ENCODE results near the gene ATR.
"Not testable (repeated sequence)": the region's sequence is repeated elsewhere in the genome, so short reads cannot be mapped to it uniquely, and the experiment has no call there.

The ATR gene

GRCh38 chr3:142592268-142592667, 13.7 kb upstream of the ATR start:
- FAIRE-seq = not testable (repeated sequence)

- no peak for FAIRE-seq
These were observed 10.2 kb upstream of the ATR start for GRCh38 chr3:142588703-142589102.

GRCh38 chr3:142586803-142587406, 8.4 kb upstream of the ATR start:
- FAIRE-seq = no peak

GRCh38 chr3:142581070-142581469, 2.5 kb upstream of the ATR start:
- not testable (repeated sequence) for FAIRE-seq

- no peak for FAIRE-seq
These were observed 1.5 kb upstream of the ATR start for GRCh38 chr3:142580061-142580423.

- FAIRE-seq = no peak
These were observed 721 bp downstream of the ATR start for GRCh38 chr3:142577696-142578328.

- no peak for FAIRE-seq
These were observed 1.7 kb downstream of the ATR start for GRCh38 chr3:142576792-142577191.

GRCh38 chr3:142574665-142575064, 3.9 kb downstream of the ATR start:
- no peak for FAIRE-seq

GRCh38 chr3:142574223-142574622, 4.3 kb downstream of the ATR start:
- not testable (repeated sequence) for FAIRE-seq

GRCh38 chr3:142569422-142569821, 9.1 kb downstream of the ATR start:
- FAIRE-seq = not testable (repeated sequence)

GRCh38 chr3:142568393-142569017, 10.0 kb downstream of the ATR start:
- no peak for FAIRE-seq

GRCh38 chr3:142566096-142566495, 12.4 kb downstream of the ATR start:
- no peak for FAIRE-seq

GRCh38 chr3:142563496-142563997, 15.0 kb downstream of the ATR start:
- no peak for FAIRE-seq

GRCh38 chr3:142560118-142560517, 18.4 kb downstream of the ATR start:
- no peak for FAIRE-seq

GRCh38 chr3:142553741-142554140, 24.8 kb downstream of the ATR start:
- no peak for FAIRE-seq

GRCh38 chr3:142552579-142552978, 26.0 kb downstream of the ATR start:
- FAIRE-seq = not testable (repeated sequence)

- FAIRE-seq = no peak
These were observed 28.5 kb downstream of the ATR start for GRCh38 chr3:142549986-142550385.

- no peak for FAIRE-seq
These were observed 35.2 kb downstream of the ATR start for GRCh38 chr3:142543307-142543706.

GRCh38 chr3:142542054-142542453, 36.5 kb downstream of the ATR start:
- no peak for FAIRE-seq

- FAIRE-seq = no peak
These were observed 42.0 kb downstream of the ATR start for GRCh38 chr3:142536519-142536918.

GRCh38 chr3:142534543-142534942, 44.0 kb downstream of the ATR start:
- FAIRE-seq = no peak

GRCh38 chr3:142530296-142530695, 48.2 kb downstream of the ATR start:
- FAIRE-seq = no peak

- FAIRE-seq = peak; percentile 24
These were observed 54.5 kb downstream of the ATR start for GRCh38 chr3:142523921-142524566.

GRCh38 chr3:142509079-142509478, 69.5 kb downstream of the ATR start:
- no peak for FAIRE-seq

All from colon (tissue), 2 donors.